ENCODE results near the gene KRTAP1-5.
"Not testable (repeated sequence)": the region's sequence is repeated elsewhere in the genome, so short reads cannot be mapped to it uniquely, and the experiment has no call there.

KRTAP1-5 gene

GRCh38 chr17:41001795-41002194, 25.2 kb downstream of the KRTAP1-5 start:
- TF ChIP-seq CTCF (IDR thresholded peaks at IDR 0.05; ENCODE audit: insufficient read depth, missing control alignments): no peak
- no peak for DNase-seq (ENCODE audit: insufficient read length, low spot score)
- no peak for FAIRE-seq

GRCh38 chr17:40999563-40999962, 27.4 kb downstream of the KRTAP1-5 start, which contains the start of gene KRTAP3-2:
Gene KRTAP3-2, minus strand, starts transcription at chr17:40999906. Its CDS starts 53 bp downstream, at chr17:40999853.
- not testable (repeated sequence) for FAIRE-seq; DNase-seq (ENCODE audit: insufficient read length, low spot score)

- no peak for DNase-seq (ENCODE audit: insufficient read length, low spot score)
- FAIRE-seq: no peak
- no peak for TF ChIP-seq CTCF (IDR thresholded peaks at IDR 0.05; ENCODE audit: insufficient read depth, missing control alignments)
Measured at GRCh38 chr17:40997361-40997760, 29.6 kb downstream of the KRTAP1-5 start.

- DNase-seq (ENCODE audit: insufficient read length, low spot score): no peak
- no peak for FAIRE-seq
- TF ChIP-seq CTCF (IDR thresholded peaks at IDR 0.05; ENCODE audit: insufficient read depth, missing control alignments): no peak
Measured at GRCh38 chr17:40996829-40997228, 30.2 kb downstream of the KRTAP1-5 start.

GRCh38 chr17:40995116-40995515, 31.9 kb downstream of the KRTAP1-5 start:
- no peak for FAIRE-seq
- no peak for TF ChIP-seq CTCF (IDR thresholded peaks at IDR 0.05; ENCODE audit: insufficient read depth, missing control alignments)
- DNase-seq (ENCODE audit: insufficient read length, low spot score): no peak

GRCh38 chr17:40993839-40994238, 33.2 kb downstream of the KRTAP1-5 start, which contains the start of gene KRTAP3-3:
Gene KRTAP3-3, minus strand, starts transcription at chr17:40994164. Its CDS starts 67 bp downstream, at chr17:40994097.
- TF ChIP-seq CTCF (IDR thresholded peaks at IDR 0.05; ENCODE audit: insufficient read depth, missing control alignments): no peak
- FAIRE-seq (no peak), DNase-seq (ENCODE audit: insufficient read length, low spot score) (no peak)

- FAIRE-seq (no peak), DNase-seq (ENCODE audit: insufficient read length, low spot score) (no peak)
- TF ChIP-seq CTCF (IDR thresholded peaks at IDR 0.05; ENCODE audit: insufficient read depth, missing control alignments): no peak
Measured at GRCh38 chr17:40993084-40993483, 33.9 kb downstream of the KRTAP1-5 start.

- no peak for TF ChIP-seq CTCF (IDR thresholded peaks at IDR 0.05; ENCODE audit: insufficient read depth, missing control alignments)
- FAIRE-seq (no peak), DNase-seq (ENCODE audit: insufficient read length, low spot score) (no peak)
Measured at GRCh38 chr17:40992666-40993065, 34.3 kb downstream of the KRTAP1-5 start.
